ENCODE results near the gene PIK3R6.

The PIK3R6 gene

GRCh38 chr17:8839410-8839935 is 28.0 kb downstream of the PIK3R6 start:
- no peak for DNase-seq (ENCODE audit: extremely low spot score)
- POLR2A ChIA-PET, result no interaction called here
- CTCF ChIA-PET, result interaction anchor here (0.6 to 1.1 kb wide), 3 partner anchors 9 to 55 kb away, joined by 3 read pairs; no protein-coding TSS in a partner anchor
- no peak for TF ChIP-seq CTCF (IDR thresholded peaks at IDR 0.05; ENCODE audit: control extremely low read depth, extremely low read depth, low read depth, missing control alignments)

- ChIA-PET CTCF (interaction anchor here (0.8 to 1.2 kb wide), 3 partner anchors 10 to 159 kb away, joined by 3 read pairs; no protein-coding TSS in a partner anchor), POLR2A (no interaction called here)
- no peak for TF ChIP-seq CTCF (IDR thresholded peaks at IDR 0.05; ENCODE audit: control extremely low read depth, extremely low read depth, low read depth, missing control alignments)
- DNase-seq (ENCODE audit: extremely low spot score), result no peak
Observed at GRCh38 chr17:8838551-8839095, 28.9 kb downstream of the PIK3R6 start.

- POLR2A ChIA-PET, result no interaction called here
- no peak for DNase-seq (ENCODE audit: extremely low spot score)
- CTCF ChIA-PET, result interaction anchor here (1.1 to 2.2 kb wide), 4 partner anchors 11 to 158 kb away, joined by 3 to 7 read pairs (median 6); no protein-coding TSS in a partner anchor
- TF ChIP-seq CTCF (IDR thresholded peaks at IDR 0.05; ENCODE audit: control extremely low read depth, extremely low read depth, low read depth, missing control alignments), result no peak
Observed at GRCh38 chr17:8837563-8838075, 29.9 kb downstream of the PIK3R6 start.

DNA sequence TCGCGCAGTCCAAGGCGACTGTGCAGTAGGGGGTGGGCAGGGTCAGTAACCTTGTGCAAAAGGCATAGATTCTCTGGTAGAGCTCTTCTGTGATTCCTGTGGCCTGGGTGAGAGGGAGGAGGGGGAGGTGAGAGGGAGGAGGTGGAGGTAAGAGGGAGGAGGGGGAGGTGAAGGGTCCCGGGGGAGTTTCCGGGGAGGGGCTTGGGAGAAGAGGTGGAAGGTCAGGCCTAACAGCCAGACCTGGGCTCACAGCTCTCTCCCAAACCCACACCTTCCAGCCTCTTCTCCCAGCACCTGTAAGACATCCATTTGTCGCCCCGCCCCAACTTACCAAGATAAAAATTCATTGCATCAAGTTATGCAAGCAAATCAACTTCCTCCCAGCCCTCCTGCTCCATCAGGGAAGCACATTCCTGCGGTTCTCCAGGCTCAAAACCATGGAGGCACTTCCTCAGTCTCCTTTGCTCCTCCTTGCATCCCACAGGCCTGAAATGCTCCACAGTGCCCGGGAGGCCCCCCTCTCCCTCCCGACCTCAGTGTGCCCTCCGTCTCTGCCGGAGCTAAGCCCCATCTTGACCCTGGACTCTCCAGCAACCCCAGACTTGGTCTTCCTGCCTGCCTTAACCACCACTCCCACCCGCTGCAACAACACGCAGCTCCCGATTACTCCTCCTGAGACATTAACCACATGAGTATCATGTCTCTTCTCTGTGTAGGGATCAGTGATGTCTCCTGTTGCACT is 30.5 kb downstream of the PIK3R6 start:
- ChIA-PET CTCF (interaction anchor here (1.1 to 2.6 kb wide), 4 partner anchors 12 to 158 kb away, joined by 4 to 9 read pairs (median 7); no protein-coding TSS in a partner anchor), POLR2A (no interaction called here)
- no peak for TF ChIP-seq CTCF (IDR thresholded peaks at IDR 0.05; ENCODE audit: control extremely low read depth, extremely low read depth, low read depth, missing control alignments)
- DNase-seq (ENCODE audit: extremely low spot score), result no peak

- ChIA-PET POLR2A (no interaction called here), CTCF (interaction anchor here (2.0 to 2.6 kb wide), 3 partner anchors 13 to 59 kb away, joined by 7 to 9 read pairs (median 7); no protein-coding TSS in a partner anchor)
- DNase-seq (ENCODE audit: extremely low spot score), result no peak
- TF ChIP-seq CTCF (IDR thresholded peaks at IDR 0.05; ENCODE audit: control extremely low read depth, extremely low read depth, low read depth, missing control alignments), result no peak
Observed at GRCh38 chr17:8835631-8836364, 31.7 kb downstream of the PIK3R6 start.

DNA sequence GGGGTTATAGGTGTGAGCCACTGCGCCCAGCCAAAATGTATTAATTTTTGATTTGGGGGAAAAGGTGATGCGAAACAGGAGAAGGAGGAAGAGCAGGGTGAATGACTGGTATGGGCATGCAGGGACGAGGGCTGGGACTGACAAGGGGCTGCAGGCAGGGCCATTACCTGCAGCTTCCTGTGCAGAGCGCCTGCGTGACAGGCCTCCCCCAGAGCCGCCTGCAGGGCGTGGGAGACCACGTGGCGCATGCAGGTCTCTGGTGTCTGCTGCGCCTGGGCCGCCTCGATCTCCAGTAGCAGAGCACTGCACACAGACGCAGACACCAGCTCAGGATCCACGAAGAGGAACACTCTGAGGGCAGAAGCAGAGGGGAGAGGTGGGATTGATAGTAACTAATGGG is 32.4 kb downstream of the PIK3R6 start:
- TF ChIP-seq CTCF (IDR thresholded peaks at IDR 0.05; ENCODE audit: control extremely low read depth, extremely low read depth, low read depth, missing control alignments), result no peak
- DNase-seq (ENCODE audit: extremely low spot score), result no peak
- POLR2A ChIA-PET, result no interaction called here
- CTCF ChIA-PET, result interaction anchor here (1.2 to 2.6 kb wide), 2 partner anchors 49 to 59 kb away, joined by 4 to 9 read pairs; no protein-coding TSS in a partner anchor

Measured in GM10248 (cell line).